GM20431 (cell line): Measurements from ENCODE around the gene TLCD2.
"Not testable (repeated sequence)": the region's sequence is repeated elsewhere in the genome, so short reads cannot be mapped to it uniquely, and the experiment has no call there.

Experiments
- in situ Hi-C: fragments of 300-500 bp; cut with MseI, MboI; formaldehyde crosslinking; loops from one replicate; pipeline ENCODE4 v1.15.0; 2020; ENCODE audit warnings: low sequenced_read_pairs; ENCODE audit not compliant: unreplicated experiment

Gene TLCD2

GRCh38 chr17:1709971-1710806 lies at the start of gene TLCD2:
TLCD2 (minus strand) TSS chr17:1710377; CDS start chr17:1710242, 135 bp downstream.
- in situ Hi-C loops, result no loop called here

- in situ Hi-C loops, result no loop called here
Measured at GRCh38 chr17:1759529-1759928, 49.4 kb upstream of the TLCD2 start.

- in situ Hi-C loops, result no loop called here
Measured at GRCh38 chr17:1758807-1759206, 48.6 kb upstream of the TLCD2 start.

- in situ Hi-C loops, result no loop called here
Measured at GRCh38 chr17:1755827-1756262, 45.7 kb upstream of the TLCD2 start.

GRCh38 chr17:1755252-1755826 lies 45.2 kb upstream of the TLCD2 start:
- in situ Hi-C loops, result no loop called here

GRCh38 chr17:1754430-1755112 lies 44.4 kb upstream of the TLCD2 start:
- in situ Hi-C loops, result no loop called here

- in situ Hi-C loops, result no loop called here
Measured at GRCh38 chr17:1753767-1754429, 43.7 kb upstream of the TLCD2 start.

GRCh38 chr17:1752425-1753262 lies 42.5 kb upstream of the TLCD2 start:
- in situ Hi-C loops, result no loop called here

GRCh38 chr17:1750628-1751027 lies 40.5 kb upstream of the TLCD2 start:
- in situ Hi-C loops, result no loop called here

- in situ Hi-C loops, result no loop called here
Measured at GRCh38 chr17:1746975-1747543, 36.9 kb upstream of the TLCD2 start.

- in situ Hi-C loops, result no loop called here
Measured at GRCh38 chr17:1745513-1746020, 35.4 kb upstream of the TLCD2 start.

- in situ Hi-C loops, result no loop called here
Measured at GRCh38 chr17:1744551-1745512, 34.7 kb upstream of the TLCD2 start.

- in situ Hi-C loops, result no loop called here
Measured at GRCh38 chr17:1743088-1743439, 32.9 kb upstream of the TLCD2 start.

- in situ Hi-C loops, result no loop called here
Measured at GRCh38 chr17:1742371-1743087, 32.4 kb upstream of the TLCD2 start, which contains the start of gene SERPINF2. SERPINF2 (plus strand) TSS chr17:1742871; CDS start chr17:1744996, 2,125 bp downstream.

- in situ Hi-C loops, result not testable (repeated sequence)
Measured at GRCh38 chr17:1741899-1742298, 31.7 kb upstream of the TLCD2 start.

- in situ Hi-C loops, result no loop called here
Measured at GRCh38 chr17:1737531-1738291, 27.5 kb upstream of the TLCD2 start.
